GM21528 (cell line): ENCODE results near the gene FBLN1.

Experiments
- ATAC-seq: cut with Tn5 transposase; IDR thresholded peaks from one replicate; pipeline ENCODE4 v1.9.1; 2021; ENCODE audit warnings: mild to moderate bottlenecking, moderate library complexity; ENCODE audit not compliant: unreplicated experiment, low FRiP score

Gene FBLN1

GRCh38 chr22:45629469-45630089 lies 126.9 kb downstream of the FBLN1 start:
- no peak for ATAC-seq

GRCh38 chr22:45630436-45630835 lies 127.8 kb downstream of the FBLN1 start:
- ATAC-seq, result no peak

DNA sequence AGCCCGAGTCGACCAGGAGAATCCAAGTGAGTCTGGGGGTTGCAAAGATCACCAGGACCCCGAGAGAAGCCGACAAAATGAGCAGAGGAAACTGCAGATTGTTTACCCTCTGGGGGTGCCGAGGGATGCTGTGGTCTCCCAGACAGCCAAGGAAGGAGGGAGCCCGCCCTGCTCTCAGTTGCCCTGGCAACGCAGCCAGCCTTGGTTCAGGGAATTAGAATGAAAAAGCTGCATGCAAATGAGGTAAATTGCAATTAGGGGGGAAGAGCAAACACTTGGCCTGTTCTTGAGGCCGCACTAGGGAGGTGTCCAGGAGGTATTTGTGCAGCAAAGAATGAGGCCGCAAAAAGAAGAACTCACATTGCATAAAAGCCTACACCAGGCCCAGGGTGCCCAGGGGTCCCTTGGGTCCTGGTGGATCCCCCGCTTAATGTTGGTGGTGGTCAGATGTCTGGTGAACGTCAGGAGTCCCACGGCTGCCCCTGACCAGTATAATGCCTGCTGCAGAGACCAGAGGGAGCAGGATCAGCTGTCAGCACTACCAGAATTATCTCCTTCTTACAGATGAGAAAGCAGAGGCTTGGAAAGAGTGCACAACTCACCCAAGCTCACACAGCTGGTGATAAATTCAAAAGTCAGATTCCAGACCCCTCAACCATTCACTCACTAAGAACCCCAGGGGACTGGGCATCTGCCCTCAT lies 128.6 kb downstream of the FBLN1 start:
- no peak for ATAC-seq

DNA sequence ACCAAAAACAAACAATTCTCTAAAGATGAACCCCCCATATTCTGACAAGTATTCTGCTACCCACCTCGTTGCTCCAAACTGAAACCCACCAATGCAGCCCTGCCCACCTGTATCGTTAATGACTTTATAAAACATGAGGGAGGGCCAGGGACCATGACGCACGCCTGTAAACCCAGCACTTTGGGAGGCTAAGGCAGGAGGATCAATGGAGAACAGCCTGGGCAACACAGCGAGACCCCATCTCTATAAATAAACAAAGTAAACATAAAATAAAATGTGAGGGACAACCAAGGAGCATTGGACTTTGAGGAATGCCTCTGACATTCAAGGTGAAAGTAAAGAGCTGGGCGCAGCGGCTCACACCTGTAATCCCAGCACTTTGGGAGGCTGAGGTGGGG lies 129.2 kb downstream of the FBLN1 start:
- ATAC-seq, result no peak

DNA sequence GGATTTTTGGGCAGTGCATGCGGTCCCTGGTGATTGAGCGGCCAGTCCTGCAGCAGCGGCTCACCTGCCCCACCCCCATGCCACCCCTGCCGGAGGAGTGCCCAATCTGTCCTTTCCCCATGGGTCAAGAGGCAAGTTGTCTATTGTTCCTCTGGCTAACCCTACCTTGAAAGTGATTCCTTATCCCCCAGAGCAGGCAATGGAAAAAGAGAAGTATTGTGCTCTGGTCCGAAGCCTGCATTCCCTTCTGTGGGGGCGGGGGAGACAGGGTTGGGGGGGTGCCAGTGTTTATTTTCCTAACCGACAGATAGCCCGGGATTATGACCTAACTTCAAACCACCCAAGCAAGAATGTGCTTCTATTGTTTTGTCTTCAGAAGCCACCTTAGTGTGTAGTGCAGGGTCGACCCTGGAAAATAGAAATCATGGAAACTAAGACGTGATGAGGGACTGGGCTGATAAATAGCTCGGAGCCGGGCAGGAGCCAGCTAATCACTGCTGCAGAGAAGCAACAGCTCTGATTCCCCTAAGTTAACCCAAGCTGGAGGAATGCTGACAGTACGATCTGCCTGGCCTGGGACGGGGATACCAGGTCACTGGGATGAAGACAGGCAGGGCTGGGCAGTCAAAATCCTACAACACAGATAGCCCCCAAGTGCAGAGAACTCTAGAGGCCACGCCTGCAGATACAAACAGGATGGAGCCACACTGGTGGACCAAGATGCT lies 130.3 kb downstream of the FBLN1 start:
- ATAC-seq, result no peak

- no peak for ATAC-seq
Observed at GRCh38 chr22:45636683-45637082, 134.0 kb downstream of the FBLN1 start.

DNA sequence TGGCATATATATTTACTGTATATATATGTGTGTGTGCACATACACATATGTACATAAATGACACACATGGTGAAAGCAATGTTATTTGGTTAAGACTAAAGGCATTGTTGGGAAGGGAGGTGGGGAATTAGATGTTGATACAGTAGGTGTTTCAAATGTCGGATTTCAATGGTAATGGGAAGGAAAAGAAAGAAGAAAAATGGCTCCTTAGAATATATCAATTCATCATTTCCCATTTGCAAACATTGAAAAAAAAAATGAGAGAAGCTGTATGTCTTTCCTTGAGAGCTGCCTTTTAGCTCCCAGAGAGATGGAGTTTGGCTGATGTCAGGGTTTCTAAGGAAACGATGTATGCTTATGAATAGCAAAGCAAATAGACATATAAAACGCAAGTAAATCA lies 135.5 kb downstream of the FBLN1 start:
- ATAC-seq, result no peak

DNA sequence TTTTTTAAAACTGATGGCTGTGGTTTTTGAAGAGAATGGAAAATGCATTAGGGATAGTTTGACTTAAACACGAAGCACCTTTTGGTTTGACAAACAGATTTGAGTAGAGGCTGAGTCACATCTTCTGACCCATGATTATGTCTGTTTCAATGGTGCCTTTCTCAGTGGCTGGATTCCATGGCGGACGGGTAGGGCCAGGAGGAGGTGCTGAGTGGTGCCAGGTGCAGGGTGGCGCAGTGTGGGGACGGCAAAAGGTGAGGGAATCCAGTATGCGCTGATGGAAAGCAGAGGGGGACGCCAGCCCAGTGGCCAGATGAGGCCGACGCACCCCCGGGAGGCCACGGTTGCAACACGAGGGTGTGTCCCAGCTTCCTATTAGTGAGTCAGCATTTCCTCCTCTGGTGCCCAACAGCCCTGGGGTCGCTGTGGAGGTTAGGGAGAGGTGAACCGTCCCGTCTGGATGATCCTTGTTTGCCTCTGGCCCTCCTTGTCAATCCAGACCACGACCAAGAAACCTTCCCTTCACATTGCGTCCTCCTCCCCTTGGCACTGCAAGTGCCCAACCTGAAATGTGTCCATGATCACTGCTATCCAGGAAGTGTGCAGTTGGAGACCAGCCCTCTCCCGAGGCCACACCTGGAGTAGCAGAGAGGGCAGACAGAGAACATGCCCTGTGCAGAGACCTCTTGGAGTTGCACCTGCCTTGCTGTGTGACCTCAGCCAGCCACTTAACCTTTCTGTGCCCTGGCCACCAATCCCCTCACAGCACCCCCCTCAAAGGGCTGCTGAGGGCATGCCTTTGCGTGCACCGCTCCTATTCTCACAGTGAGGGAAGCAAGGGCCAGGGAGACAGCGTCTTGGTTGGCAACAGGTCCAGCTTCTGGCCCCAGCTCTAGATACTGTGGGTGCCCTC lies 136.4 kb downstream of the FBLN1 start:
- no peak for ATAC-seq

DNA sequence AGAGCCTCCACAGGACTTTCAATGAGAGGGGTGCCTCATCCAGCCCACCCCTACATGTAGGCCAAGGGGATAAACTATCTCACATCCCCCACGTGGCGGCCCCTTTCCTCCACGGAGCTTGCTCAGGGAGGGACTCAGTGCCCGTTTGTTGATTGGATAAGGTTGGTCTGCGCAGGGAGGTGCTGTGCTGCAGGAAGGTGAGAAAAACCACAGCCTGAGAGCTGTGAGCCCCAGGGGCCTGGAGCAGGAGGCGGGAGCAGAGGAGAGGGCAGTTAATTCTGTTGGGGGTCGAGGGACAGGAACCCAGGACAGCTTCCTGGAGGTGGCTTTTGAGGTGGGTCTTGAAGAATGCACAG lies 137.0 kb downstream of the FBLN1 start:
- ATAC-seq, result no peak

- ATAC-seq, result no peak
Observed at GRCh38 chr22:45640291-45640940, 137.7 kb downstream of the FBLN1 start.

DNA sequence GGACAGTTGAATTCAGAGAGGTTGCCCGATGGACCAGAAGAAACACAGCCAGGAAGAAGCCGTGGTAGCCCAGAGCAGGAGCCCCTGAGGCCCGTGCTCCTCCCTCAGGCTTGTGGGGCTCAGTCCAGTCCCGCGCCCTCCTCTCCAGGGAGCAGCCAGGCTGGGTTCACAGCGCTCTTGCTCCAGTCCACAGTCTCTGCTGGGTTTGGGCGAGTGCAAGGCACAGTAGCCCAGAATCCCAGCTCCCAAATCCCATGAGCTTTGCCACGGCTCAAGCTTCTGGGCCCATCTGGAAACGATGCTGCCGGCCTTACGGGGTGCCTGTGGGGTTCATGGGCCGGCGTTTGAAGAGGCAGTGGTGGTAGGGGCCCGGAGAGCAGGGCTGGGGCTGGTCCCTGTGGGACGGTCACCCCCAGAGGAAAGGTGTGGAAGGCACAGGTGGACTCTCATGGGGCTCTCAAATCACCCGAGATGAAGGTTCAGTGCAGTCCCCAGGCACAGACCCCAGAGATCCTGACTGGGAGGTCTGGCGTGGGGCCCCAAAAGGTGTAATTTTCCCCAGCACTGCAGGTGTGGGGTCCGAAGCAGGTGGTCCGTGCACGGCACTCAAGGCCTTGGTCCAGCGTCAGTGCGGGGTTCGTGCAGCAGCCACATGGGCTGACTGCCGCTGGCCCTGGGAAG lies 138.4 kb downstream of the FBLN1 start:
- no peak for ATAC-seq

DNA sequence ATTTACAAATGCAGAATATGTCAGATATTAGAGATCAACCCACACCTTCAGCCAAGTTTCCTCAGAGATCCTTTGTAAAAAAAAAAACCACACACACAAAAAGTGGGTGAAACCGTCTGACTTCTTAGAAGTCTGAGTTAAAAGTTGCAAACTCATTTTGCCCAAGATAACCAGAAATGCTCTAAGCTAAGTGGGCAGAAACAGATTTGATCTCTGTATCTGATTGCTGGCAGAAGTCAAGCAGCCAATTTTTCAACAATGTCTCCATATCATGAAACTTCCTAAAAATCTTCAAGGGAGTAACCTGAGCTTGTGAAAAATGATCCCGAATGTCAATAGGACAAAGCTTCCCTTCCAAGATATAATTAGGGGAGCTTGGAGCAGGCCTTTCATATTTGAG lies 140.3 kb downstream of the FBLN1 start:
- ATAC-seq, result no peak

- ATAC-seq, result no peak
Observed at GRCh38 chr22:45644714-45645113, 142.0 kb downstream of the FBLN1 start.

DNA sequence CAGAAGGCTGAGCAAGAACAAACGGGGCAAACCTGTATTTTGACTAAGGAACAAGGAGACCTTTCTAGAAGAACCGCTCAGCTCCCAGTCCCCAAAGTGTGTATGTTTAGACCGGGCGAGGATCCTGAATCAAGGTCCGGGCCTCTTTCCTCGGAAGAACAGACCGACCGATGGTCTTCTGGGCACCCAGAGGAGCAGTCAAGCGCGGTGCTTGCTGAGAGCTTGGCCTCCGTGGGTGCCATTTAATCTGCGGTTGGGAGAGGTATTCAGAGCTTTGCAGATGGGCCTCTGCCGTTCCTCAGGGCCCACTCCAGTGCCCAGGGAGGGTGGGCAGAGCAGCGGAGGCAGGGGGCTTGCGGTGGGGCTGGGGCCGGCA lies 142.5 kb downstream of the FBLN1 start:
- ATAC-seq, result no peak

DNA sequence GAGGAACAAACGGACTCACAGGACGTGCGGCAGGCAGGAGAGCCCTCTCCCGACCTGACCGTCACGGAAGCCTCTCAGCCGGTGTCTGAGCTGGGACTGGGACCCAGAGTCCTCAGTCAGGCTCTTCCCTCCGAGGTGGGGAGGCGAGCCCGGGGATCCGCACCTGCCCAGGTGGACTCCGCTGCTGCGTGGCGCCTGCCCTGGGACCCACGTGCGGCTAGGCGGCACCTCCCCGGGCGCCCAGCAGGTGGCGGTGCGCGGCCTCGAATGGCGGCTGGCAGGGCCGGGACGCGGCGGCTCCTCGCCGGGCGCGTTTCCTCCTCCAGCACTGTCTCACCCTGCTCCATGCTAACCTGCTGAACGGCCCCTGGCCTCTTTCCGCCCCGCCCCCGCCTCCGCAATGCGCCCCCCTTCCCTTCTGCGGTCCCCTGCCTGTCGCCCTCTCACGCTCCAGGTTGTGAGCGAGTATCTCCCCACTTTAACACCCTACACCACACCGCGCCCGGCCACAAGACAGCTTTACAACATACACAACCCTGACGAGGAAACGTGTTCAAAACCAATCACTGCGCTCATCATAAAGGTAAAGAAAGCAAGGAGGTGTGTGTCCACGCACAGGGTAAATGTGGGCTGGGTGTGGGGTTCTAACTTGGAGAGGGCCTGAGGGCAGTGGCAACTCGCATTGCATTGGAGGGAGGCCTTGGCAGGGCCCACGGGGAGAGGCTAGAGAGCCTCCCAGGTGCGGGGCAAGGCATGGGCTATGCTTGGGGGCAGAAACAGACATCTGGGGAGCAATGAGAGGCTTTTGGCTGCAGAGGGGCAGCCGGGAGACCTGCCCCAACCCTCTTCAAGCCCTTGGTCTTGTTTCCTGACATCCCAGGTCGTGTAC lies 143.1 kb downstream of the FBLN1 start:
- no peak for ATAC-seq

GRCh38 chr22:45647532-45648225 lies 145.0 kb downstream of the FBLN1 start:
- ATAC-seq, result no peak

DNA sequence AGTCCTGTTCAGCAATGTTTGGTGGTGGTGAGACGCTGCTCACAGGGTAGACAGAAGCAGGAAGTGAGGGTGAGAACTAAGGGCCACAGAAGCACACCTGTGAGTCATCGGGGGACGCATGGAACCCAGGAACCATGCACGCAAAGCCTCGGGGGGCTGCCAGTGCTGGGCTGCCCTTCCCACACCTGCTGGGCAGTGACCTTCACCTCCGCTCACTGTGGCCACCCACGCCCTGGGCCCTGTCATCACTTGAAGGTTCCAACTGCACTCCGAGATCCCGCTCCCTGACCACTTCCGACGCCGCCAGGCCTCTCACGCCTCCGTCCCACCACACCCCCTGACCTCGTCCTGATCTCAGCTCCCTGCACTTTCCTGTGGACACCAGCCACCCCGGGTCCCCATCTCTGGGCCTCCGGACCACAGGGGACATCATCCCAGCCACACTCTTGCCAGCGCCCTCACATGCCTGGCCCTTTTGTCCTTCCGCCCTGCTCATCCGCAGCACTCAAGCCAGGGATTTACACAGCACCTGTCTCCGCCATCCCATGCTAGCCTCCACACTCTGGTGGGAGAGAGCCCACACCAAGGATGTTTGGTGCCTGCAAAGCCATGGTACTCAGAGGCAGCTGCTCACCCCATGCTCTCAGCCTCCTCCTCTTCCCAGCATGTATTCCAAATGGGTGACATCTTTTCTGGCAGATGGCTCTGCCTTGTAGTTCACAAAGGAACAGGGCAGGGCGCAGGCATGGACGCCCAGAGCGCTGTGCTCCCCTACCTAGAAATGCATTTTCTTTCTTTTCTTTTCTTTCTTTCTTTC lies 145.8 kb downstream of the FBLN1 start:
- ATAC-seq, result no peak
